Activated CD8-positive, alpha-beta memory T cell treated with anti-CD3 and anti-CD28 coated beads, Interleukin-2, amount 50 U/mL, for 4 hours (primary cell): Measurements from ENCODE around the gene MYBBP1A.

Experiments
- DNase-seq: peaks from one replicate; pipeline ENCODE4 v3.0.0-alpha.2; 2020

Gene MYBBP1A

DNA sequence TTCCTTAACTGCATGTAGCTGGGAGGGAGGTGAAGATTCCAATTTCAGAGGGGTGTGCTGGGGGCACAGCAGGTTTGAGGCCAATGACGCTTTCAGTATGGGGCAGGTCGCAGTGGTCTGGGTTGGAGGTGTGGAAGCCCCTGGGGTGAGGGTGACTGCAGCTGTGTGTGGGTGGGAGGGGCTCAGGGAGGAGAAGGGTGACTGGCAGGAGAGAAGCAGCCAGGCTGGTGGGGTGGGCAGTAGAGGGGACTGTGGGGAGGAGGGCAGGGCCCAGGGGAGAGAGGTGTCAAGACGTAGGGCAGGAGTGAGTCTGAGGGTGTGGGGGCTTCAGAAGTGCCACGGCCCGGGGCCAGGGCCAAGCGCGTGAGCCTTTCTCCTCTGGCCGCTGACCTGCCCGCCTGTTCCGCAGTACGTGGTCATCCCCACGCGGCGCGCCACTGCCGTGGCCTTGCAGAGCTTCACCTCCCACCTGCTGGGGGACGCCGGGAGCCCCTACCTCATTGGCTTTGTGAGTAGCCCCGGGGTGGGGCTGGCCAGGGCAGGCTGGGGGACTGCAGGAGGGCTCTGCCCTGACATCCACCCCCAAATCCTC lies 19.4 kb downstream of the MYBBP1A start:
- DNase-seq = no peak

DNA sequence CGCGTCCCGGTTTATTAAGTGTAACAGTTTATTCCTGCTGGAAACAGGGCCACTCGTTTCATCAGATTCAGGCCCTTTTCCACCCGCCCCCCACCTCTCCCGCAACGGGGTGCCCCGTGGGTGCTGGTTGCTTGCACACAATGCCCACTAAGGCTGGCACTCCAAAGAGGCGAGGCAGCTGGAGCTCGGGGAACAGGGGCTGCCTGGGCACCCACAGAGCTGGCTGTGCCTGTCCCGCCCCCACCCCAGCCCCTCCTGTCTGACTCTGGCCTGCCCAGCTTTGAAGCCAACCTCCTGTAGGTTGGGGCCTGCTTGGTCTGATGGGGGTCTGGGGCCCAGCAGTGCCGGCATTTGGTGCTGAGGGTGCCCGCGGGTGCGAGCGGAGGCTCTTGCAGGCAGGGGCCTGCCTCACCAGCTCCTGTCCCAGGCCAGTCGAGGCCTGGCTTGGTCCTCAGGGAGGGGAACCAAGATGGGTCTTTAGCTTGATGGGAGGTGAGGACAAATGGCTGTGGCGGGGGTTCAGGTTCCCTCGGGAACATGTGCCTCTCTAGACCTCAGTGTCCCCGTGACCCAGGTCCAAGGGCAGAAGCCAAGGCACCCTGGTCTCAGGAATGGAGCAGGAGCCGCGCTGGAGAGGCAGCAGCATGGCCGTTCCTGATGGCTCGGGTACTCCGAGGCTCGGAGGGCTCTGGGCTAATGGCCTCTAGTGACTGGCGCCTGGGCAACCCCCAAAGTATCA lies 20.1 kb downstream of the MYBBP1A start:
- no peak for DNase-seq

DNA sequence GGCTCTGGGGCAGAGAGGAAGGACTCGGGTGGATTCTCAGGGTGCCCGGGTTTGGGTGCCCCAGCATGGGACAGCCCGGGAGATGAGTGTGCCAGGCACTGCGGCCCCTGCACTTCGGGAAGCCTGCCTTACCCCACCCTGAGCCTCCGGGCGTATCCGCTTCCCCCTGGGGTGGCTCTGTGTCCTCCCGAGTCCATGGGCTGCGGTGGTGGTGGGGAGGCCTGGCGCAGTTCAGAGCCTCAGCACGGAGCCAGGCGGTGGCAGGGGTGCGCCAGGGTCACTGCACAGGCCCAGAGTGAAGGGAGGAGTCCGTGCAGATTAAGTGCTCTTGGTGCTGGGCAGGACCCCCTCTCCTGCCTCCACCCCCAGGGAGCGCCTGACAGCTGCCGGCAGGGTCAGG lies 20.7 kb downstream of the MYBBP1A start:
- DNase-seq = no peak

DNA sequence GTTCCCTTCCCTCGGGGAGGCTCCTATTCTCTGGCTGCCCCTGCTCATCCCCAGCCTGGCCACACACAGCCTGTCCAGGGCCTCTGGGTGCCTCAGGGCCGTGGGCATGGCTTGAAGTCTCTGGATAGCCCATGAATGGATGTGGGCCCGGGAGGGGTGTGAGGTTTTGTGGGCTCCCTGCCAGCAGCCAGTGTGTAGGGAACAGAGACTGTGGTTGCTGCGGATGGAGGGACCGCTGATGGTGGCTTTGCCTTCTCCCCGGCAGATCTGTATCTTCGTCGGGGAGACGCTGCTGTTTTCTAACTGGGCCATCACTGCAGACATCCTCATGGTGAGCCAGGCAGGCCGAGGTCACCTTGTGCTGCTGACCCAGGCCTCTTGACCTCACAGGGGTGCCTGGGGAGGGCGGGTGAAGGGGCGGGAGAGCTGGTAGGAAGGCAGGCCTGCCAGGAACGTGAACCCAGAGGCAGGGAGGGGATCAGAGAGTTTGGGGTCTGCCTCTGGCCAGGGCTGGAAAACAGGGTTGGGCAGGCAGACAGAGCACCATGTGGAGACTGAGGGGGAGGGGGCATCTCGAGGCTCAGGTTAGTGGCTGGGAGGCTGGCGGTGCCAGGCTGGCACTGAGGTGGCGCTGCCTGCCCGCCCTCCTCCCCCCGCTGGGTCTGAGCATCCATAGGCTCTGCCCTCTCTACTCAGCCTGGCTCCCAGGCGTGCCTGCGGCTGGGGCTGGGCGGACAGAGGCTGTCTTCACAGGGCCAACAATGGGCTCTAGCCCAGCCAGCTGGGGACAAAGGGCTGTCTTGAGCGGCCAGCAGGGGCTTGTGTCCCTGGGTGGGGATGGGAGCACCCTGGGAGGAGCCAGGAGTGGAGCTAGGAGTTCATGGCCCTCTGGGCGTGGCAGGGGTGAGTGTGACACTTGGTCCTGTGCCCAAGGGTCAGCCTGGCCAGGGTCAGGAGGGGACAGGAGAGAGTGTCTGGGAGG lies 21.4 kb downstream of the MYBBP1A start:
- DNase-seq = no peak

DNA sequence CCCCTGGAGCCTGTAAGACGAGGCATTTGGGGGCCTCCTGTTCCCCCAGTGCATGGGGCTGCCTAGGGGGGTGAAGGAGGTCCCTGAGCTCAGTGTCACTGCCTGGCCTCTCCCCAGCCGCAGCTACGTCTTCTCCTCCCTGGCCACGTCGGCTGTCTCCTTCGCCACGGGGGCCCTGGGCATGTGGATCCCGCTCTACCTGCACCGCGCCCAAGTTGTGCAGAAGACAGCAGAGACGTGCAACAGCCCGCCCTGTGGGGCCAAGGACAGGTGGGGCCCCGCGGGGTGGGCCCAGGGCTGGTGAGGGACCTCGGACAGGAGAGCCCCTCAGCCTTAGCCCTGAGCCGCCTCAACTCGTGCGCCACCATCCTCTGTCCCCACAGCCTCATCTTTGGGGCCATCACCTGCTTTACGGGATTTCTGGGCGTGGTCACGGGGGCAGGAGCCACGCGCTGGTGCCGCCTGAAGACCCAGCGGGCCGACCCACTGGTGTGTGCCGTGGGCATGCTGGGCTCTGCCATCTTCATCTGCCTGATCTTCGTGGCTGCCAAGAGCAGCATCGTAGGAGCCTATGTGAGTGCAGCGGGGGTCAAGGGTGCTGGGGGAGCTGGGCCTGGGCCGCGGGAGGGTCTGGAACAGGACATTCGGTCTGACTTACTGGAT lies 22.2 kb downstream of the MYBBP1A start:
- DNase-seq = no peak

DNA sequence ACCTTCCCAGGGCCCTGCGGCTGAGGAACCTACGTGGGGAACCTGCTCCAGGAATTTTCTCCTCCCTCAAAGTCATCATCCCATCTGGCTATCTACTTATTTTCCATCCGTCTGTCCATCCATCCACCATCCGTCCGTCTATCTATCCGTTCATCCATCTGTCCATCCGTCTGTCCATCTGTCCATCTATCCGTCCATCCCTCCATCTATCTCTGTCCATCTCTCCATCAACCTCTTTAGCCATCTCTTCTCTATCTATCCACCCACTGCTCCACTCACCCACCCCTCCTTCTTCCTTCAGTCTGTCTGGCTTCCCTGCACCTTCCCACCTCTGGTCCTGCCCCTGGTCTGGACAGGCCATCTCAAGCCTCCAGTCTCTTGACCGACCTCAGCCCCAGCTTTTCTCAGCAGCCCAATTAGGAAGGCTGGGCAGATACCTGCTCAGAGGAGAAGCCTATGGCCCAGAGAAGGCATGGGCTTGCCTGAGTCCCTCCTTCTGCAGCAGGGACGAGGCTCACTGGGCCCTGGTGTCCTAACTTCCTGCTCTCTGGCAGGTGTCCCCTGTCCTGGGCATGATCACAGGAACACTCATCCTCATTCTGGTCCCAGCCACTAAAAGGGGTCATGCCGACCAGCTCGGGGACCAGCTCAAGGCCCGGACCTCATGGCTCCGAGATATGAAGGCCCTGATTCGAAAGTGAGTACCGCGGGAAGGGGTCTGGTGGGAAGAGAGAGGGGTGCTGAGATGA lies 23.0 kb downstream of the MYBBP1A start:
- DNase-seq = no peak

DNA sequence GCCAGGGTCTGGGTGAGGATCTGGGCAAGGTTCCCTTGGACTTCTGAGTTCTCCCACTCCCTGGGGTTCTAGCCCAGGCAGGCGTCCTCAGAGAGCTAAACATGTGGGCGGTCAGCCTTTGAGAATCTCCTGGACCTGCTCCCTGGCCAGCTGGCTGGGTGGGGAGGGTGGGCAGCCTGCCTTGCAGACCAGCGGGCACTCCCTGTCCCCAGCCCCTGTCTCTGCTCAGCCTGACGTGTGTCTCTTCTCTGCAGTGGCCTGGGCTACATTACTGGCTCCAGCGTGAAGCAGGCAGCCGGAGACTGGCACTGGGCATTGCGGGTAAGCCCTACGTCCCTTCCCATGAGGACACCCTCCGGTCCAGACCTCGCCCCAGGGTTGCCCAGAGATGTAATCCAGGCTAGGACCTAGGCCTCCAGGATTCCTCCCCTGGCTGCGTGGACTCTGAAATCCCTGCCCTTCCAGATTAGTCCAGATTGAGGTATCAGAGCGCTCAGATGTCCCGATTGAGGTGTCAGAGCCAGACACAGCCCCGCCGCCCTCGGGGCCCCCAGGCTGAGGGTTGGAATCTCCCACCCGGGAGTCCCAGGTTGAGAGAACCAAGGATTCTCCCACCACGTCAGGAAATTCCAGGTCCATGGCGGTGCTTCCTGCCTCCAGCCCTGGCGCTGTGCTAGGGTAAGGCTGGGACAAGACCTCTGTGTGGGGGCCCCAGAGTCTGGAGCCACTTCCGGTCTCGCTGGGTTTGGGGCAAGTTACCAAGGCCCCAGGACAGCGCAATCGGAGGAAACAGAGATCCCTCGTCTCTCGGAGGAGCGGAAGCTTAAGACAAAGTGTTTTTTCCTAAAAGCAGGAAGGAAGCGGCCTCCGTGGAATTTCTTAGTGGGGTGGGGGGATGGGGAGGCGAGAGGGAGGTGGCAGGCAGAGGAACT lies 24.1 kb downstream of the MYBBP1A start:
- no peak for DNase-seq

DNA sequence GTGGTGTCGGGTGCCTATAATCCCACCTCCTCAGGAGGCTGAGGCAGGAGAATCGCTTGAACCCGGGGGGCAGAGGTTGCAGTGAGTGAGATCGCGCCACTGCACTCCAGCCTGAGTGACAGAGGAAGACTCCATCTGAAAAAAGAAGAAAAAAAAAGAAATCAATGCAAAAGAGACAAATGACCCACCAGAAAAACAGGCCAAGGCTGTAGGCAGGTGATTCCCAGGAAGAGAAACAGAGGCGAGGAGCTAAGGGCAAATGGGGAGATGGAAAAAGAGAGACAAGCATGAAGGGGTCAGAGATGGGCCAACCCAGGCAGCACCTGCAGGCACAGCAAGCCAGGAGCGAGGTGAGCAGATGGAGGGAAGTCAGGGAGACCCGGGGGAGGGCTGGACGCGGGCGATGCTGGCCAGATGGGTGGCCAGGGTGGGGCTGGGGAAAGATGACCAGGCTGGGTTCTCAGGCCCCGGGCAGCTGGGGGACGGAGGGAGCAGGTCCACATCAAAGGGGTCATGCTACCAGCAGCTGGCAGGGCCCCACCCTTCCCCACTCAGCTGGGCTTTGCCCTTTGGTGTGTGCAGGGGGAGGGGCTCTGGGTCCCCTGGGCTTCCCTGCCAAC lies 25.5 kb downstream of the MYBBP1A start:
- DNase-seq = no peak

DNA sequence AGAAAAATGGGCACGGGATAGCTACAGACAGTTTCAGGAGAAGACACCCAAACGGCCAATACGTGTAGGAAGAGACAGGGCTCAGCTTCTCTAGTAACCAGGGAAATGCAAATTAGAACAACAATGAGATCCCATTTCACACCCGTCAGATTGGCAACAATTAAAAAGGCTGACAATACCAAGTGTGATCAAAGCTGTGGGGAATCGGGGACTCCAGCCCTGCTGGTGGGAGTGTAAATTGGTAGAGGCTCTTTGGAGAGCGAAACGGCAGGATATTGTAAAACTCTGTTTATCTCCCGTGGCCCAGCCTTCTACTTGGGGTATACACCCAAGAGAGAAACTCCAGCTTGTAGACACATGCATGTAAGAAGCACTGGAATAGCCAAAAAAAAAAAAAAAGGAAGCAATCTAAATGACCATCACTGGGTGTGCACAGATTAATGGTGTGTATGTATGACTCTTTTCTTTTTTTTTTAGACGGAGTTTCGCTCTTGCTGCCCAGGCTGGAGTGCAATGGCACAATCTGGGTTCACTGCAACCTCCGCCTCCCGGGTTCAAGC lies 27.5 kb downstream of the MYBBP1A start:
- DNase-seq = no peak

DNA sequence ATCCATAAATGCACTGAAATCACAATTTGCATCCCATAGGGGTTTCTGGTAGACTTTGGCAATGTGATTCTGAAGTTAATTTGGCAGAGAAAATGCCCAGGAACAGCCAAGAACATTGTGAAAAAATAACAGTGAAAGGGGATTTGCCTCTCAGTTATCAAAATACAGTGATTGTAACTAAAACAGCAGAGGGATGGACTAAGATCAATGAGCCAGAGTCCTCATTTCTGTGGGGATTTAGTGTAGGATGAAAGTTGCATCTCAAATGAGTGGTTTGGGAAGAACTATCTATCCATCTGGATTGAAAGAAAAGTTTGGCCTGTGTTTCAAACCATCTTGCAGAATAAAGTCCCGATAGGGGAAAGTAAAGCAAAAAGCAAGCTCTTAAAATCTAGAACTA lies 28.1 kb downstream of the MYBBP1A start:
- no peak for DNase-seq

DNA sequence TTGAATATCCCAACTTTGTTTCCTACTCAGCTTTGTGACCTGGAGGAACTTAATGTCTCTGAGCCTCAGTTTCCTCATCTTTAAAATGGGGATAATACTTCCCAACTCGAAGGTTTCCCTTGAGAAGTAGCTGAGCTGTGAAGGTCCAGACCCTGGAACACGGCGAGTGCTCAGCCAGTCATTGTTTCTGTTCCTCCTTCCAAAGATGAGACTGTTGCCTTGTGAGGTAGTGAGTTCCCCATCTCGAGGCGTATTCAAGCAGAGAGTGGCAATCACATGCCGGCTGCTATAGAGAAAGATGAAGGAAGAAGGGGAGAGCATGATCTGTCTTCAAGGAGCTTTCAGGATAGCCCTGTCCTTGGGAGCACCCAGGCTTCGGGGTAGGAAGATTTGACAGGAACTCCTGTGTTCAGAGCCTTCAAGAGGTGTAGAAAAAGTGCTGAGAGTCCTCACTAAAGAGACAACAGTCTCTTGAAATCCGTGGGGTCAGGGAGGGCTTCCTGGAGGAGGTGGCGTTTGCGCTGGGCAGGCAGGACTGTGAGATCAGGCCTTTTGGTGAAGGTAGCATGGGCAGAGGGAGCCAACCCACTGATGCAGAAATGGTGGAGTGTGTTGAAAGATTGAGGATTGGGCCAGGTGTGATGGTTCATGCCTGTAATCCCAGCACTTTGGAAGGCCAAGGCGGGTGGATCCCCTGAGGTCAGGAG lies 29.3 kb downstream of the MYBBP1A start:
- no peak for DNase-seq

DNA sequence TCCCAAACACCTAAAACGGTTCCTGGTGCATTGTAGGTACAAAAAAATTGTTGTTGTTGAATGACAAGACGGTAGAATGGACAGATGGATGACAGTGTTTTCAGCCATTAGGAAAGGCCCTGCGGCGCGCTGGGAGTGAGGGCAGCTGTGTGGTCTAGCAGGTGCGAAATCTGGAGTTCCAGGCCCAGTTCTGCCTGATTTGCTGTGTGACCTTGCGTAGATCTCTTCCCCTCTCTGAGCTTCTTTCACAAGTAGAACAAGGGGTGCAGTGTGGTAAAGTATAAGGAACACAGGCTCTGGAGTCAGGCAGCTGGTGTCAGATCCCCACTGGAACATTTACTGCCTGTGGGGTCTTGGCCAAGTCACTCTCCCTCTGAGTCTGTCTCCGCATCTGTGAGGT lies 31.2 kb downstream of the MYBBP1A start:
- DNase-seq = no peak

DNA sequence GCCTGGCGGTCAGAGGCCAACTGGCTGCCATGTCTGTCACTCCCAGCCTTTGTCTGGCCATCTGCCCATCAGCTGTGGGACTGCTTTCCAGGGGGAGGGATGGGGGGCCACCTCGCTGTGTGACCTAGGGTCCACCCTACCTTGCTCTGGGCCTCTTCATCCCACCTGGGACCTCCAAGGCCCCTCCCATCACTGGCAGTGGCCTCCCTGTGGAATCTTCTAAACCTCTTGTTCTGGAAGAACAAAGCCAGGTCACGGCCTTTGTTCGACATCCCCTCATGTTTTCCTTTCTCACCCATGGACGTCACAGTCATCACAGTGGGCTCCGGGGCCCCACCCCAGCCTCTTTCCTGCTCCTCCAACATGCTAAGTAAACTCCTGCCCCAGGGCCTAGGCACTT lies 32.5 kb downstream of the MYBBP1A start:
- no peak for DNase-seq

DNA sequence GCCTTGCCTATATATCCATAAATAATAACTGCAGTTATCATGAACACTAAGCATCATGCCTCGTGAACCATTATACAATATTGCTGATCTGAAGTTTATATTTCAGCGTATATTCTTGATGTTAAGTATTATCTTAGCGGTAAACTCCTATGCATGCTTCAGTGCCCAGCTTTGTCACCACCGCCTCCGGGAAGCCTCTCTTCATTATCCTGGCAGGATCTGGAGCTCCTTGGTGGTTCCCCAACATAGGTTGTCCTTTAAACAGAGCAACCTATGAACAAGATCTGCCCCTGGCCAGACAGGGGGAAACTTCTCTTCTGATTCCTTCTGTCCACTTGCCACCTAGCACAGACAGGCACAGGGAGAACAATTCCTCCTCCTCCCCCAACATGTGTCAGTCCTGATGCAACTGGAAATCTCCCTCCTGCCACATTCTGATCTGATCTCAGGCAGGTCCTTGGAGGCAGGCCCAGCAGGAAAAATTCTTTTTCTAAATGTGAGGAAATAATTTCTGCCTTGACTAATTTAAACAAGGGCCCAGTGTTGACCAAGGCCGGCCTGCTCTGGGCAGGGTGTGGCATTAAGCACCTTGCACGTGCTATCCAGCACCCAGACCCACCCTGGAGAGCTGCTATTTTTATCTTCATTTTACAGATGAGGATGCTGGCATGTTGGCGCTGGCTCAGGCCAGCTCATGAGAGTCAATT lies 34.1 kb downstream of the MYBBP1A start:
- DNase-seq = no peak

DNA sequence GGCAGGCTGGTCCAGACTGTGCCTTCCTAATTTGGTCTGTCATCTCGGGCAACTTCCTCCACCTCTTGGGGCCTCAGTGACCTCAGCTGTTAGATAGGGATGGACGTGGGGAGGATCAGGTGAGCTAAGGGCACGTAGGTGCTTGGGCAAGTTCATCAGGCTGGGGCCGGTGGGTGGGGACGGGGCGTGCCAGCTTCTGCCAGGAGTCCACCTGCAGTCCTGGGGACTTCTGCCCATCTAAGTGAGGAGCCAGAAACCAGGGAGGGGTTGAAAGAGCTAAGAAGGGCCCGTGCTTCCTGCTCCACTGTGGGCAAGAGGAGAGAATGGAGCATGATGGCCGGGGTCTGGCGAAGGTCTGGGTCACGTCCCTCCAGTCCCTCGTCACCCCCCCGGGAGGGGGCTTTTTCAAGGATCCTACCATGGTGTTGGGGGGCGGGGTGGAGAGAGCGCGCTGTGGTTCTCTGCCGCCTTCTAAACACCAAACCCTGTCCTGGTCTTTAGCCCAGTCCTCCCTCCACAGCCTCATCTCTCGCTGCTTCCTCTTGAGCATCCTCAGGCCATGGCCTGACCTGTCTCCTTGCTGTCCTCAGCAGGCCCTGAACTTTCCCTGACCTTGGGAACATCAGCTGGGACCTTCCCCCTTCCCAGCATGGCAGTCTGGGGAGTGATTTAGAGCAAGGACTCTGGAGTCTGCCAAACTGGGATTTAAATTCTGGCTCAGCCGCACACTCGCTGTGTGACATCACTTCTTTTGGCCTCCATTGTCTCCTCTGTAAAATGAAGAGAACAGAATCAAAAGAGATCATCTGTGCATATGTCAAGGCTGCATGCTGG lies 34.9 kb downstream of the MYBBP1A start:
- DNase-seq = no peak

DNA sequence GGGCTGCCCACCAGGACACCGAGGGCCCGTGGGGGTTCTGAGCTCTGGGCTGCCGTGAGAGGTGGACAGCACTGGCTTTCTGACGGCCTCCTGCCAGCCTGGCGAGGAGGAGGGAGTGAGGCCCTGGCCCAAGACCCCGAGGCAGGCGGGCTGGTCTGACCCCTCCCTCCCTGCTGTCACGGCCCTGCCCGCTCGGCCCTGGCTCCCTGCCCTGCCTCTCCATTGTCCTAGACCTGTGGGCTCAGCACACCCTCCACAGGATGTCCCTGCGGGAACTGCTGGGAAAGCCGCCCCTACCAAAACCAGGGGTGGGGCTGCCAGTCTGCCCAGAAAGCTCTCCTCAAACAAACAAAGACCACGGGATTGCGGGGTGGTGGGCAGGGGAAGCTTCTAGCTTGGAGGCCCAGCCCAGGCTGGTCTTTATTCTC lies 35.8 kb downstream of the MYBBP1A start:
- DNase-seq = no peak

DNA sequence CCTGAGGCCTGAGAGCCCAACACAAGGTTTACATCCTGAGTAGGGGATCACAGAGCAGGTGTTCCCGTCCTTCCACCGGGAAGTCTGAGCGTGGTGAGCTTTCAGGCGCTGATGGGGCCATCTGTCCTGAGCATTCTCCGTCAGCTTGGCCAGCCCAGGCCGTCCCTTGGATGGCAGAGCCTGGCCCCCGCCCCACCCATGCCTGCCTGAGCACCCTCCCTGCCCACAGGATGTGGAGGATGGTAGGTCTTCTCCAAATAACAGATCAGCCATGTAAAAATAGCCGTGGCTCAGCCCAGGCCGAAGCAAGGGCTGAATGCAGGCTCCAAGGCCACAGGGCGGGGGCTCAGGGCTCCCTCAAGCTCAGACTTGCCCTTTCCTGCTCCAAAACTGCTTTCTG lies 36.3 kb downstream of the MYBBP1A start:
- DNase-seq = no peak

DNA sequence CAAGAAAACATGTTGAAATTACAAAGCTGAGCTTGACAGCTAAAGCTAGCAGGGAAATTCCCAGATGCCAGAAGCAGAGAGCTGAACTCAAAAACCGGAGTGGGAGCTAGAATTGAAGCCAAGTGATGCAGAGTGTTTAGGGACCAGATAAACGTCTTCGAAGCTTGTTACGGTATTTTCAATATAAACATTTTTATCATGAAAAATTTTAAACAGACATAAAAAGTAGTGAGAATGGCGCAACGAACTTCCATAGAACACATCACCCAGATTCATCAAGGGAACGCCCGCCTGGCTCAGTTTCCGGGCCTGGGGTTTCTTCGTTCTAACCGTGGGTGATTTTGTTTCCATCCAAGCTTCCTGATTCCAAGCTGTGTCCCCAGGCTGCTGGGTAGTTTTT lies 38.4 kb downstream of the MYBBP1A start:
- no peak for DNase-seq
